CD4-positive, alpha-beta T cell treated with Interleukin-15 for 4 hours (primary cell): Measurements from ENCODE around the gene NDUFA7.
"Not testable (repeated sequence)": the region's sequence is repeated elsewhere in the genome, so short reads cannot be mapped to it uniquely, and the experiment has no call there.

Source experiments
- DNase-seq: peaks from one replicate; pipeline ENCODE4 v3.0.0-alpha.2; 2020; ENCODE audit warnings: low spot score

Gene NDUFA7

GRCh38 chr19:8321067-8321985, at the start of gene NDUFA7, which contains the start of gene RPS28:
Gene NDUFA7 (minus strand): TSS chr19:8321375. CDS start chr19:8321358, 17 bp downstream.
Gene RPS28 (plus strand): TSS chr19:8321496. CDS start chr19:8321531, 35 bp downstream.
- peak; percentile 97 for DNase-seq

GRCh38 chr19:8370176-8371010, 49.2 kb upstream of the NDUFA7 start:
- DNase-seq, result no peak

GRCh38 chr19:8367327-8368001, 46.3 kb upstream of the NDUFA7 start:
- DNase-seq, result no peak

GRCh38 chr19:8366961-8367326, 45.8 kb upstream of the NDUFA7 start:
- DNase-seq, result no peak

GRCh38 chr19:8366121-8366581, 45.0 kb upstream of the NDUFA7 start:
- no peak for DNase-seq

- DNase-seq, result peak; percentile 24
These were observed 42.9 kb upstream of the NDUFA7 start, which contains the start of gene ANGPTL4 for GRCh38 chr19:8363803-8364771. Gene ANGPTL4 (plus strand): TSS chr19:8364155. CDS start chr19:8364322, 167 bp downstream.

- no peak for DNase-seq
These were observed 41.0 kb upstream of the NDUFA7 start for GRCh38 chr19:8361921-8362793.

- no peak for DNase-seq
These were observed 39.0 kb upstream of the NDUFA7 start for GRCh38 chr19:8360196-8360595.

GRCh38 chr19:8358948-8359347, 37.8 kb upstream of the NDUFA7 start:
- DNase-seq, result no peak

- DNase-seq, result no peak
These were observed 35.9 kb upstream of the NDUFA7 start for GRCh38 chr19:8357007-8357521.

- no peak for DNase-seq
These were observed 34.6 kb upstream of the NDUFA7 start for GRCh38 chr19:8355631-8356402.

- DNase-seq, result not testable (repeated sequence)
These were observed 31.7 kb upstream of the NDUFA7 start for GRCh38 chr19:8352845-8353244.

- DNase-seq, result no peak
These were observed 31.1 kb upstream of the NDUFA7 start for GRCh38 chr19:8352134-8352827.

GRCh38 chr19:8349629-8350372, 28.6 kb upstream of the NDUFA7 start:
- not testable (repeated sequence) for DNase-seq

- DNase-seq, result no peak
These were observed 22.3 kb upstream of the NDUFA7 start for GRCh38 chr19:8343483-8343844.

- DNase-seq, result peak; percentile 95
These were observed 21.7 kb upstream of the NDUFA7 start, which contains the start of gene KANK3 for GRCh38 chr19:8342684-8343482. Gene KANK3 (minus strand): TSS chr19:8343262. CDS start chr19:8337828, 5,434 bp downstream.

GRCh38 chr19:8342316-8342683, 21.1 kb upstream of the NDUFA7 start:
- DNase-seq, result no peak
